HCT116 (cell line): ENCODE data around the gene SCN10A. TPM values are rescaled to one million over a fixed set of nuclear protein-coding genes. Genes with fewer than 3 reads are reported as not detected.

Experiments
- ATAC-seq: fragments of 200-7000 bp; cut with Tn5 transposase; 2 replicates; pipeline ENCODE4 v1.9.1; 2020; ENCODE audit warnings: mild to moderate bottlenecking, moderate library complexity
- BruUV-seq: library from RNA; stranded (reverse); fragments of 400-500 nt; replicated peaks from 2 replicates; lab custom pipeline; 2021; lab: Mats Ljungman, UMichigan
- CTCF ChIA-PET: fragments of 300-600 bp; sonication (Branson Sonifier 250); formaldehyde crosslinking; loops from one replicate; lab custom pipeline; 2021; ENCODE audit warnings: antibody characterized with exemption; lab: Charles Lee
- POLR2A ChIA-PET: fragments of 300-600, 350-600 bp; sonication (Branson Sonifier 250); formaldehyde crosslinking; loops from one replicate; lab custom pipeline; 2021; ENCODE audit warnings: antibody characterized with exemption; lab: Charles Lee
- RAD21 ChIA-PET, 2 experiments: fragments of 300-600 bp; sonication (Branson Sonifier 250); formaldehyde crosslinking; loops; one replicate each; lab custom pipeline; 2023; ENCODE audit warnings: low total read pairs in 2 of 2; ENCODE audit not compliant: uncharacterized antibody in 2 of 2, unreplicated experiment in 2 of 2, low non-redundant PET in 1 of 2; lab: Charles Lee
- DNase-seq: peaks from one replicate; pipeline ENCODE4 v3.0.0-alpha.2; 2010; ENCODE audit warnings: low read depth, low spot score
- H2AFZ ChIP-seq: fragments of 200-600 bp; shearing (Covaris generic), sonication (generic); 2 replicates; pipeline ENCODE4 v1.6.1; 2017; ENCODE audit warnings: low read depth, mixed run types, mixed read lengths, antibody characterized with exemption, low read length; ENCODE audit not compliant: poor library complexity, severe bottlenecking
- H3K27ac ChIP-seq: 2 replicates; pipeline ENCODE4 v1.5.1; 2012; ENCODE audit warnings: low read depth, low read length
- H3K27me3 ChIP-seq: fragments of 200-600 bp; sonication (generic); 2 replicates; pipeline ENCODE4 v1.6.1; 2016; ENCODE audit warnings: mixed run types, low read length, mixed read lengths; ENCODE audit not compliant: insufficient read depth
- H3K36me3 ChIP-seq, 2 experiments: fragments of 200-500 bp in 1 of 2; fragments of 200-600 bp in 1 of 2; sonication (Bioruptor generic) in 1 of 2; sonication (generic) in 1 of 2; 2 replicates each; pipeline versions ENCODE4 v1.5.1 to v1.6.1; 2014 to 2016; ENCODE audit warnings: low read length in 2 of 2, inconsistent platforms in 1 of 2, mixed read lengths in 1 of 2, mixed run types in 1 of 2; ENCODE audit not compliant: insufficient read depth in 2 of 2, control insufficient read depth in 1 of 2
- H3K4me1 ChIP-seq, 2 experiments: fragments of 200-600 bp in 1 of 2; sonication (generic) in 1 of 2; 2 replicates each; pipeline versions ENCODE4 v1.5.1 to v1.6.1; 2012 to 2017; ENCODE audit warnings: low read length in 2 of 2, inconsistent platforms in 1 of 2, mild to moderate bottlenecking in 1 of 2, mixed read lengths in 1 of 2, mixed run types in 1 of 2, moderate library complexity in 1 of 2; ENCODE audit not compliant: insufficient read depth in 2 of 2, control insufficient read depth in 1 of 2
- H3K4me2 ChIP-seq: fragments of 200-600 bp; sonication (generic); 2 replicates; pipeline ENCODE4 v1.6.1; 2017; ENCODE audit warnings: mixed run types, low read length, mixed read lengths
- H3K4me3 ChIP-seq, 2 experiments: fragments of 200-600 bp in 1 of 2; sonication (generic) in 1 of 2; replicated peaks in 1 of 2; 2 replicates each; pipeline ENCODE4 v1.5.1; 2011 to 2016; ENCODE audit warnings: low read length in 2 of 2, control low read depth in 1 of 2, low read depth in 1 of 2, mild to moderate bottlenecking in 1 of 2, mixed read lengths in 1 of 2, mixed run types in 1 of 2
- H3K79me2 ChIP-seq: fragments of 200-600 bp; sonication (generic); 2 replicates; pipeline ENCODE4 v1.6.1; 2017; ENCODE audit warnings: mild to moderate bottlenecking, mixed run types, low read length, moderate library complexity, mixed read lengths; ENCODE audit not compliant: insufficient read depth
- H3K9ac ChIP-seq: fragments of 200-600 bp; sonication (generic); 2 replicates; pipeline ENCODE4 v1.6.1; 2016; ENCODE audit warnings: low read length, mixed read lengths
- H3K9me2 ChIP-seq: fragments of 200-600 bp; sonication (generic), shearing (Covaris generic); 2 replicates; pipeline ENCODE4 v1.6.1; 2017; ENCODE audit warnings: mixed run types, mild to moderate bottlenecking, moderate library complexity; ENCODE audit not compliant: insufficient read depth
- H3K9me3 ChIP-seq, 2 experiments: fragments of 200-500 bp in 1 of 2; fragments of 200-600 bp in 1 of 2; sonication (Bioruptor generic) in 1 of 2; sonication (generic) in 1 of 2; 2 replicates each; pipeline ENCODE4 v1.6.1; 2014 to 2017; ENCODE audit warnings: low read length in 2 of 2, mixed read lengths in 2 of 2, inconsistent platforms in 1 of 2, low read depth in 1 of 2, mild to moderate bottlenecking in 1 of 2, mixed run types in 1 of 2, moderate library complexity in 1 of 2; ENCODE audit not compliant: control insufficient read depth in 1 of 2, insufficient read depth in 1 of 2
- H4K20me1 ChIP-seq: fragments of 200-600 bp; sonication (generic), shearing (Covaris generic); 2 replicates; pipeline ENCODE4 v1.6.1; 2017; ENCODE audit warnings: mixed run types, mild to moderate bottlenecking, moderate library complexity; ENCODE audit not compliant: insufficient read depth
- CBX3 ChIP-seq: IDR thresholded peaks from 2 replicates; pipeline ENCODE4 v1.6.1; 2012; ENCODE audit warnings: low read depth
- CEBPB ChIP-seq: IDR thresholded peaks from 2 replicates; pipeline ENCODE4 v1.6.1; 2012; ENCODE audit warnings: low read depth
- CTCF ChIP-seq, 3 experiments: fragments of 200-600 bp in 1 of 3; sonication (generic) in 1 of 3; IDR thresholded peaks in 2 of 3; conservative IDR thresholded peaks in 1 of 3; 2 replicates each; pipeline ENCODE4 v1.5.1; 2012 to 2017; ENCODE audit warnings: low read depth in 2 of 3, low read length in 2 of 3, antibody characterized with exemption in 1 of 3, borderline replicate concordance in 1 of 3, control low read depth in 1 of 3, mild to moderate bottlenecking in 1 of 3, mixed read lengths in 1 of 3, mixed run types in 1 of 3, moderate library complexity in 1 of 3; ENCODE audit not compliant: insufficient read depth in 1 of 3
- EGR1 ChIP-seq: IDR thresholded peaks from 2 replicates; pipeline ENCODE4 v1.6.1; 2012; ENCODE audit warnings: low read depth
- ELF1 ChIP-seq: IDR thresholded peaks from 2 replicates; pipeline ENCODE4 v1.6.1; 2012; ENCODE audit warnings: low read depth, borderline replicate concordance
- EZH2 ChIP-seq: fragments of 200-600 bp; sonication (generic); IDR thresholded peaks from 2 replicates; pipeline ENCODE4 v1.6.1; 2017; ENCODE audit warnings: antibody characterized with exemption, mixed run types
- FOSL1 ChIP-seq: IDR thresholded peaks from 2 replicates; pipeline ENCODE4 v1.6.1; 2012; ENCODE audit warnings: low read depth
- MAX ChIP-seq: IDR thresholded peaks from 2 replicates; pipeline ENCODE4 v1.6.1; 2012
- POLR2AphosphoS5 ChIP-seq: IDR thresholded peaks from 2 replicates; pipeline ENCODE4 v1.6.1; 2011; ENCODE audit warnings: mild to moderate bottlenecking, low read depth, low read length, moderate library complexity
- SP1 ChIP-seq: IDR thresholded peaks from 2 replicates; pipeline ENCODE4 v1.6.1; 2012; ENCODE audit warnings: low read depth
- SRF ChIP-seq: IDR thresholded peaks from 2 replicates; pipeline ENCODE4 v1.6.1; 2012; ENCODE audit warnings: low read depth
- TCF7L2 ChIP-seq: IDR thresholded peaks from 2 replicates; pipeline ENCODE4 v1.7.0; 2011; ENCODE audit warnings: borderline replicate concordance, inconsistent platforms; ENCODE audit not compliant: insufficient read depth, insufficient read length; ENCODE audit errors: extremely low read depth
- YY1 ChIP-seq: IDR thresholded peaks from 2 replicates; pipeline ENCODE4 v1.6.1; 2011; ENCODE audit warnings: low read length, low read depth, moderate library complexity, mild to moderate bottlenecking; ENCODE audit not compliant: insufficient replicate concordance; ENCODE audit errors: extremely low read depth
- ZFX ChIP-seq: fragments of 450-650 bp; IDR thresholded peaks from 2 replicates; pipeline ENCODE4 v1.6.1; 2017
- ZNF274 ChIP-seq: fragments of 200-500 bp; sonication (Bioruptor generic); IDR thresholded peaks from 2 replicates; pipeline ENCODE4 v1.6.1; 2014; ENCODE audit warnings: mild to moderate bottlenecking, low read depth, low read length, inconsistent platforms
- intact Hi-C: fragments of 100-400 bp; cut with micrococcal nuclease; formaldehyde crosslinking; loops from 2 replicates; pipeline ENCODE4 v1.10.0; 2022
- total RNA-seq: library from RNA; stranded (reverse); gene quantifications from one replicate; pipeline ENCODE4 v1.2.1, GENCODE V29; 2021; ENCODE audit not compliant: unreplicated experiment
- TF ChIP-seq, protein P1 (sequence below): IDR thresholded peaks from 2 replicates; pipeline ENCODE4 v1.6.1; 2012; ENCODE audit warnings: low read depth
- TF ChIP-seq, protein P2 (sequence below): IDR thresholded peaks from 2 replicates; pipeline ENCODE4 v1.6.1; 2012

SCN10A gene
- total RNA-seq, 1 experiment from 2014 or later, result not detected

DNA sequence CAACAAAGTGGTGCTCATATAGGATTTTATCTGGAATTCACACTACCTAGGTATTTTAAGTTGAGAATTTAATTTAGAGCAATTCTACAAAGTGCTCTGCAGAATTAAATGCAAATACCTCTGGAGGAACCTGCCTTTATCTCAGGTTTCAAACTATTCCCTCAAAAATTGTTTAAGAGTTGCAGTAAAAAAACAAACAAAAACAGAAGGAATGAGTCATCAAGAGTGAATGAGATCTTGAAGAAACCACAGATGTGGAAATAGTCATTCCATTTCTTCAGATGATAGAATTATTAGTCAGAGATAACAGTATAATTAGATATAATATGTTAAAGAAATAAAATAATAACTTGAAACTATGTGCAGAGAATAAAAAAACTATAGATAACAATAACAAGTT is 85.7 kb downstream of the SCN10A start (continued):
- no peak for TF ChIP-seq ZNF274

GRCh38 chr3:38728008-38728407 is 88.0 kb downstream of the SCN10A start:
- Histone ChIP-seq H3K9ac (no peak overlapping the region), H3K27me3 (peaks cover 40% of the 10 kb centered on the region; the same call in 1 of the 2 replicates), H4K20me1 (no peaks in the 10 kb centered on the region), H3K36me3 (no peaks in the 10 kb centered on the region), H3K9me2 (no peaks in the 10 kb centered on the region), H3K79me2 (no peaks in the 10 kb centered on the region), H3K27ac (no peak overlapping the region), H2AFZ (no peak overlapping the region), H3K4me1 (peaks cover 6 to 9% of the 10 kb centered on the region in 2 experiments; a peak in 2 of 4 replicates), H3K9me3 (no peaks in the 10 kb centered on the region), H3K4me3 (no peak overlapping the region), H3K4me2 (no peak overlapping the region)
- DNase-seq (no peak), ATAC-seq (no peak)
- BruUV-seq, result no TSS peak
- TF ChIP-seq TCF7L2 (no peak), SRF (no peak), SP1 (no peak), CEBPB (no peak), FOSL1 (no peak), POLR2AphosphoS5 (no peak), ELF1 (no peak), YY1 (no peak), EZH2 (no peak), EGR1 (no peak), CBX3 (no peak), MAX (no peak), CTCF (IDR thresholded peaks at IDR 0.05 in 2 of 3, conservative IDR thresholded peaks at IDR 0.05 in 1 of 3; ENCODE audit: borderline replicate concordance in 1 of 3, insufficient read depth in 1 of 3, low read depth in 2 of 3, low read length in 2 of 3) (no peak), ZFX (no peak), ZNF274 (no peak)
- TF ChIP-seq, protein P1, sequence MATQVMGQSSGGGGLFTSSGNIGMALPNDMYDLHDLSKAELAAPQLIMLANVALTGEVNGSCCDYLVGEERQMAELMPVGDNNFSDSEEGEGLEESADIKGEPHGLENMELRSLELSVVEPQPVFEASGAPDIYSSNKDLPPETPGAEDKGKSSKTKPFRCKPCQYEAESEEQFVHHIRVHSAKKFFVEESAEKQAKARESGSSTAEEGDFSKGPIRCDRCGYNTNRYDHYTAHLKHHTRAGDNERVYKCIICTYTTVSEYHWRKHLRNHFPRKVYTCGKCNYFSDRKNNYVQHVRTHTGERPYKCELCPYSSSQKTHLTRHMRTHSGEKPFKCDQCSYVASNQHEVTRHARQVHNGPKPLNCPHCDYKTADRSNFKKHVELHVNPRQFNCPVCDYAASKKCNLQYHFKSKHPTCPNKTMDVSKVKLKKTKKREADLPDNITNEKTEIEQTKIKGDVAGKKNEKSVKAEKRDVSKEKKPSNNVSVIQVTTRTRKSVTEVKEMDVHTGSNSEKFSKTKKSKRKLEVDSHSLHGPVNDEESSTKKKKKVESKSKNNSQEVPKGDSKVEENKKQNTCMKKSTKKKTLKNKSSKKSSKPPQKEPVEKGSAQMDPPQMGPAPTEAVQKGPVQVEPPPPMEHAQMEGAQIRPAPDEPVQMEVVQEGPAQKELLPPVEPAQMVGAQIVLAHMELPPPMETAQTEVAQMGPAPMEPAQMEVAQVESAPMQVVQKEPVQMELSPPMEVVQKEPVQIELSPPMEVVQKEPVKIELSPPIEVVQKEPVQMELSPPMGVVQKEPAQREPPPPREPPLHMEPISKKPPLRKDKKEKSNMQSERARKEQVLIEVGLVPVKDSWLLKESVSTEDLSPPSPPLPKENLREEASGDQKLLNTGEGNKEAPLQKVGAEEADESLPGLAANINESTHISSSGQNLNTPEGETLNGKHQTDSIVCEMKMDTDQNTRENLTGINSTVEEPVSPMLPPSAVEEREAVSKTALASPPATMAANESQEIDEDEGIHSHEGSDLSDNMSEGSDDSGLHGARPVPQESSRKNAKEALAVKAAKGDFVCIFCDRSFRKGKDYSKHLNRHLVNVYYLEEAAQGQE, result no peak
- TF ChIP-seq, protein P2, sequence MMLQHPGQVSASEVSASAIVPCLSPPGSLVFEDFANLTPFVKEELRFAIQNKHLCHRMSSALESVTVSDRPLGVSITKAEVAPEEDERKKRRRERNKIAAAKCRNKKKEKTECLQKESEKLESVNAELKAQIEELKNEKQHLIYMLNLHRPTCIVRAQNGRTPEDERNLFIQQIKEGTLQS, result no peak
- ChIA-PET CTCF (no interaction called here), POLR2A (no interaction called here), RAD21 (no interaction called here)
- intact Hi-C loops, result no loop called here
